Measurements from ENCODE around the gene ZNF512B.

- TF ChIP-seq CTCF (IDR thresholded peaks at IDR 0.05) = no peak
- no peak for TF ChIP-seq POLR2A (IDR thresholded peaks at IDR 0.05)
Observed at GRCh38 chr20:63976980-63977738, 7.4 kb upstream of the ZNF512B start.
